ENCODE measurements around the gene MLLT10.

GRCh38 chr10:21535494-21535965, 1.5 kb downstream of the MLLT10 start:
- TF ChIP-seq CTCF (IDR thresholded peaks at IDR 0.05): no peak
- TF ChIP-seq POLR2A (IDR thresholded peaks at IDR 0.05): no peak

All from right lobe of liver (tissue), 4 donors.